DMS53 treated with DMSO at 0.1 percent for 48 hours (cell line): ENCODE data around the gene RTP1.
"Not testable (repeated sequence)": the region's sequence is repeated elsewhere in the genome, so short reads cannot be mapped to it uniquely, and the experiment has no call there.

Source experiments
- DNase-seq: peaks from one replicate; lab custom pipeline; 2025; ENCODE audit not compliant: unreplicated experiment; lab: John Stamatoyannopoulos, UW

Gene RTP1

DNA sequence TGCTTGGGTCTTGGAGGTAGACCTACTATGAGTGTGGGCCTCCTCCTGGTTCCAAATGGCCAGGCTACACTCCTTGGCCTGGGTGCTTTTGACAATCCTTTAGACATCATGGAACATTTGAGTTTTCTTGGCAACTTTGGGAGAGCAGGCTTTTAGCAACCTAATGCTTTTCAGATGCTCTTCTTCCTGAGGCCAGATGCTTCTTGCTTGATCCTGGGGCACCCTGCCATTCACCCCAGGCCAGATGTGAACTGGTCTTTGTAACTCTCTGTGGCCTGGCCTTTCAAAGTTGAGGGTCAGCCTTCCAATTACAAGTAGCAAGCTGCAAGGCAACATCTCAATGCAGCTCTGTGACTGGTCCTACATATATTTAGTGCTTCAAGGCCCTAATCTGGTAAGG is 40.5 kb downstream of the RTP1 start:
- no peak for DNase-seq

DNA sequence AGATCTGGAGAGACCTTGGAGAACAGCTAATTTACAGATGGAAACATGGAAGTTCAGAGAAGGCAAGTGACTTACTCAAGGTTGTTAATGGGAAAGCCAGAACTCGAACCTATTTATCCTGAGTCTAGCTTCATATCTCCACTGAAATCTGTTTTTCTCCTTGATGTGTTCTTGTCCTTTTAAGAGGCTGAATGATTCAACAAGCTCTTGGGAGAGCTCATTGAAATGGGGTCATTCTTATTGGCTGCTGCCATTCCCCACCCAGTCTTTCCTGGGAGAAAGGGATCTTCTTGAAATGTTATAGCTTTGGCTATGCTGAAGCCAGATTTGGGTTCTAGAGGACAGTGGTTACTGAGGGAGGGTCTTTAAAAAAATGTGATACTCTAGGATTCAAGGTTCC is 41.0 kb downstream of the RTP1 start:
- DNase-seq = no peak

DNA sequence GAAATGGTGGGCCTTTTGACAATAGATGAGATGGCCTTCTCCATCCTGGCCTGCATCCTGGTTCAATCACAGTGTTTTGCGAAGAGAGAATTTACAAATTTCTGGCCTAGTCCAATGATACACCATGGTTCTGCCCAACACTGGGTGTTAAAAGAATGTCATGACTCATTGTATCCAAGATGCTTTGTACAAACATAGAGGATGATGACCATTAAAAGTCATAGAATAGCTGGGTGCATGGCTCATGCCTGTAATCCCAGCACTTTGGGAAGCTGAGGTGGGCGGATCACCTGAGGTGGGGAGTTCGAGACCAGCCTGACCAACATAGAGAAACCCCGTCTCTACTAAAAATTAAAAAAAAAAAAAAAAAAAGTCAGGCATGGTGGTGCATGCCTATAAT is 41.5 kb downstream of the RTP1 start:
- not testable (repeated sequence) for DNase-seq

DNA sequence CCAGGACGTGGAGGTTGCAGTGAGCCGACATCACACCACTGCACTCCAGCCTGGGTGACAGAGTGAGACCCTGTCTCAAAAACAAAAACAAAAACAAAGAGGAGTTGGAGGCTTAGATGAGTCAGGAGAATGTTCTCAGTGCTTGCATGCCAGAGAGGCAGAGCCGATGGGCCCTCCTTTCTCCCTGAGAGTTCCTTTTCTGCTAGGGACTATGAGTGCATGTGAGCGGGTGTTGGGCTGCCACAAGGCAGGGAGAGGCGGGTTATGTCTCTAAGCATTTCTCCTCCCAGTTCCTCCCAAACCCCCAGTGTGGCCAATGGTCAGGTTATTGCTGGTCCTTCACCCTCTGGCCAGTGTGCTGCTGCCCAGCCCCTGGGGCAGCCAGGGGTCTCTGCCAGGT is 45.1 kb downstream of the RTP1 start:
- DNase-seq = no peak

DNA sequence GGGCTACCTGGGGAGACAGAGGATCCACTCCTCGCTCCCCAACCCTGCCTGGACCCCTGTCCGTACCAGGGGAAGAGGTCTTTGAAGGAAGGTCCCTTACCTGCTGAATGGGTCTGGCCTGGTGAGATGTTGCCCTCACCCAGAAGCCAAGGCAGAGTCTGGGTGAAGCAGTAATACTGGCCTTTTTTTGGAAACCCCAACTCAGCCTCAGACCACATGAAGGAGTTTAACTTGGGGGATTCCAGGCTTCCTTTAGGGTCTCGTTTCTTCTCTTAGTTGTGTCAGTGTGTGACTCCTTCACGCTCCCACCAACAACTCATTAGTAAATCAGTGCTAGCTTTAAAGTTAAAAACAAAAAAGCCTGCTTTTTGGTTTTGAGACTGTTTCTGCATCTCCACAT is 45.6 kb downstream of the RTP1 start:
- no peak for DNase-seq

DNA sequence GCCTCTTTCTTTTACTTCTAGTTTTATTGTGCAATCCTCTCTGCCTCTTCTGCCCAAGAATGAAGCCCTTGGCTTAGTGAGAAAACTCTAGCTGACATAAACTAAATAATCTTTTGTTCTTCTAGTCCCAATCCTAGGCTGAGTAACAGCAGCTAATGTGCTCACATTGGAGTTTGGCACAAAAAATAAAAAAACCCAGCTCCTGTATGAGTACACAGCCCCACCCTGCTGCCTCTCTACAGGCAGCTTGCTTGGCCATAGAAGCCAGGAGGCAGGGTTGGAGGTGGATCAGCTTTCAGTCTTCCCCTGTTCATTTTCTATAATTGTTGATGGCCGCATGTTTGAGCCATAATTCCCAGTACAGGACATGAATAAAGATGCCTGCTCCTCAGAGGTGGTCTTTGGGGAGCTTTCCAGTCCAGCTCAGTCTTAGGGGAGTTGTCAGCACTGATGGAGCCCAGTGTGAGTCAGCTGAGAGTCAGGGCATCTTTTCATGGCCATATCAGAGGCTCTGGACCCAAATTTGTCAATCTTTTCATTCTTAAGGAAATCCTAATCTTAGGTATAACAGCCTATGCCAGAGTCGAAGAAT is 46.7 kb downstream of the RTP1 start:
- DNase-seq = no peak

DNA sequence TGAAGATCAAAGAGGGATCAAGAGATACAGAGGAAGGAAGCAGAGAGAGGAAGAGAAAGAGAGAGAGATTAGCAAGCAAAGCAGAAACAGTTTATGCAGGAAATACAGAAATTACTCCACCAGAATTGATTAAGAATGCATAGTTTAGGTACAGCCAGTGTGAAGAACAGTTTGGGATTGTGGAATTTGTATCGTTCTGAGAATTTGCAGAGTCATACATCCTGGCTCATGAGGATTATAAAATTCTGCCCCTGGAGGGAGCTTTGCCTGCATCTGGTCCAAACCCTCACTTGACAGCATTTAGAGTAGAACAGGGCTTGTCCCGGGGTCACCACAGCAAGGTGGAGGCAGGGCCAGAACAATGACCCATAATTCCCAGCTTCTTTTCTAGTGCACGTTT is 50.1 kb downstream of the RTP1 start:
- no peak for DNase-seq
